NCI-H526 (cell line): ENCODE results near the gene DMBX1.

Source experiments
- DNase-seq, 2 experiments: peaks; one replicate each; lab custom pipeline; 2025; lab: John Stamatoyannopoulos, UW

The DMBX1 gene

DNA sequence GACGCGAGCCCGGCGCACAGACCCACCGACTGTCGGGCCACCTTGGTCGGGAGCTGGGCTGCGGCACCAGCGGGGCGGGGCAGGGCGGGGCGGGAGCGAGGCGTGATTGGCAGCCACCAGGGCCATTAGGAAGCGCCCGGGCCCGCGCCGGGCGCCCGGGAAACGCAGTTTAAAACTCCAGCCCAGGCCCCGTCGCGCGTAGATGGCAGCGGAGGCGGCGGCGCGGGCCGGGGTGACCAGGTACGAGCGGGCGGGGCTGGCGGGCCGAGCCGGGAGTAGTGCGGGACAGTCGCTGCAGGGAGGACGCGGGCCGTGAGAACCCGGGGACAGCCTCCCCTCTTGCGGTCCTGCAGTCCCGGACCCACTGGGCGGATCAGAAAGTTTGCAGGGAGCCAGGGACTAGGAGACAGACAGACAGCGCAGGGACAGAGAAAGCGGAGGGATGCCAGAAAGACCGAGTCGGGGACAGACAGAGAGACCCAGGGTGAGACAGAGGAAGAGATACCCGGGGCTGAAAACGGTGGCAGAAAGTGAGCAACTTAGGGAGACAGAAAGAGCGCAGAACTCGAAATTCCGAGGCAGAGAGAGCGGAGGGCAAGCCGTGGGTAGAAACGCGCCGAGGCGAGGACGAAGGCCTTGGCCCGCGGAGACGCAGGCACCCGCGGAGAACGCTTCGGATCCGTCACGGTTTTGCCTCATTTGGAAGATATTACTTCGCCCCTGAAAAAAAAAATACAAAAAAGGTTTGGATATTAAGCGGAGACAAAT, at the start of gene DMBX1:
TSS of gene DMBX1 (plus strand) at position 199 of the 768 bp plus-strand sequence. CDS start 17,175 bp downstream, outside the sequence.
- peak in 1 of 2 experiments; percentile 67 for DNase-seq

DNA sequence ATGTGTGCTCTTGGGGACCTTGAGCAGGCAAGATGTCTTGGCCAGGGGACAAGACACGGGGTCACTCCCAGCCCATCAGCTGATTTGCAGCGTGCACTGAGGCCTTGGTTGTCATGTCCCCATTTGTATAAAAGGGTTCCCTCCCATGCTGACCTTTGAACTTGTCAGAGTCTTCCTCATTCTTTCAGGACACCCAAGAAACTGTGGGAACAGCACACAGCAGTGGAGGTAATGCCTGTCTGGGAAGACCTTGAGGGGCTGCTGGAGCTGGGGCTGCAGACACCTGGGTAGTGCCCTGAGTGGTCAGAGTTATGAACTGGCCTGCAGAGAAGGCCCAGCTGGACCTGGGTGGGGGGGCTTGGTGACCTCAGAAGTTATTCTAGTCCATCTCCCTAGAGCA, 49.2 kb upstream of the DMBX1 start:
- DNase-seq, result no peak

DNA sequence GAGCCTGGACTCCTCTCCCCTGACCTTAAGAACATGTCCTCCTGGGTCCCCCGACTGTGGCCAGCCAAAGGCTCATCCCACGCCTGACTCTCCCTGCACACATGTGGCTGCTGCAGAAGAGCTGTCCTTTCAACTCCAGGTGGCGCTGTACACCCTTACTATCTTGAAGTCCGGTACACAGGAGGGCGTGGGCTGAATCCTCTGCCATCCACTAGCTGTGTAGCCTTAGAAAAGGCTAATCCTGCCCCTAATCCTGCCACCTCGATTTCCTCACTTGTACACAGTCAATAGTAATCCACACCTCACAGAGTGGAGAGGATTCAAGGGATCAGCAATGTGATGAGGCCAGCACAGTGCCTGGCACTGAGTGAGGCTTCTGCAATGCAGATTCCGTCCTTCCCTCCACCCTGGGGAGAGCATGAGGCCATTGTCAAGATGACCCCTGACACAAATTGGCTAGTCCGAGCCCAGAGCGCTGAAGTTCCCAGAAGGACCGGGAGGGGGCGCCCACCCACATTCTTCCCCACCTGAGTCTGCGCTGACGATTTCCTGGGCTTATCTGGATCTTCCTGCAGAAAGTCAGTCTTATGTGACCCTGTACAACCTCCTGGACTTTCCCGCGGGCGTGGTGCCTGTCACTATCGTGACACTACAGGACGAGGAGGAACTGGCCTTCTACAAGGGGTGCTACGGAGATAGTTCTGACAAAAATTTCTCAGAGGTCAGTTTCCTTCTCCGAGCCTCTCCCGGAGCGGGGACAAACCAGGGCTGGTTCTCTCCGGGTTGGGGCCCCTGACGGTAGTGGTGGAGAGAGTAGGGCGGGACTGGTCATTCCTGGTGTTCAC, 47.1 kb upstream of the DMBX1 start:
- peak; percentile 77 to 90 for DNase-seq

GRCh38 chr1:46444466-46444865, 45.2 kb upstream of the DMBX1 start:
- no peak for DNase-seq

GRCh38 chr1:46445773-46446256, 43.8 kb upstream of the DMBX1 start:
- DNase-seq, result no peak

DNA sequence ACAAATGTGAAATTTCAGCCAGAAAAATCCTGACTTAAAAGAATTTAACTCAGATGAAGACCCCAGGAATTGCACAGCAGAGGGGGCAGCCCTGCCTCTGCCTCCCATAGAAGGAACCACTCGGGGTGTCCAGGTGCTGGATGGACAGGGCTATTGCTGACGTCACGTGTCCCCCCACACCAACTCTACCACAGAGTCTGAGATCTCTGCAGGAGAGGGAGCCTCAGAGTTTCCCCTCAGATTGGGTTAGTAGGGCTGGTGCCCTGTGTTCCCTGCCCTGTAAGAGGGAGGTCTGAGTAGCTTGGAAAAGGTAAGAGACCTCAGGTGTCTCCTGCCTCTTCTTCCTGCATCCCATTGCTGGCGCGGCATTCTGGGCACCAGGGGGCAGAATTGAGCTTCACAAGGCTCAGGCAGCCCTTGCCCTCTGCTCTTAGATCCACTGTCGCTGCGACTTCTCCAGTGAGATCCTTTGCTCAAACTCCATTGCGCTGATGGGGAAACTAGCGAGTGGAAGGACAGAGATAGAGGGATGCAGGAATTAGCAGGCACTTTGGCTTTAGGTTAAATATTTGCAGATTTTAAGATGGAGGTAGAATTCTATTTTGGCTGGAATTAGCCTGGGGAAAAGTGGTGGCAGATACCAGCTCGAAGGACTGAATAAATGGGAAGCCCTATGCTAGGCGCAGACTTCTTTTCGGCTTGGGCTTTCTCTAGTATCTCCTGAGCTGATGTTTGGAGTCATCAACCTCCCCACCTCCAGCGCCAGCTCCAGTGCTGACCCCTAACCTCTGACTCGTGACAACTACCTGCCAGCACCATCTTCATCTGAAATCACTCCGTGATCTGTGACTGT, 42.8 kb upstream of the DMBX1 start:
- DNase-seq, result peak; percentile 71 to 92

DNA sequence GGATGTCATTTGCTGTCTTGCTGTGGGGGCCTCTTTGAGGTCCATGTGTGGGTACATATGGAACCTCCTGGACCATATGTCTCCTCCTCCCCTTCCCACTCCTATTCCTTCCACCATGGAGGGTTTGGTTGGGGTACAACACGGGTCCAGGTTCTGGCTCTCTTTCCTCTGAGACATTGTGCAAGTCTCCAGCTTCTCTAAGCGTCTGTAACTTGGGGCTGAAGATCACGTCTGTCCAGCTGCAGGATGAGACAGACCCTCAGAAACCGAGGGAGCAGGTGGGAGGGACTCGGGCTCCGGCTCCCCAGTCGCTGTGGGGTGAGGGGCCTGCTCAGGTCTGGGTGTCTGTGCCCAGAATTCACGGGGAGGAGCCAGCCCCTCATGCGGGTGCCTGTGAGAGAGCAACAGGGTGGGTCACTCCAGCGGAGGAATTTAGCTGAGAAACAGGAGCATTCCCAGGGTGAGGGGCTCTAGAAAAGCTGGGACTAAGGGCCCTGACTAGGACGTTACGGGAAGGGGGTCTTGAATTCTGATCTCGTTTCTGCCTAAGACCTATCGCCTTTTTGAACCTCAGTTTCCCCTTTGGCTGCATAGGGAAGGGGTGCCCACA, 42.0 kb upstream of the DMBX1 start:
- no peak for DNase-seq

- DNase-seq, result peak in 1 of 2 experiments; percentile 51
Observed at GRCh38 chr1:46448109-46448911, 41.3 kb upstream of the DMBX1 start.

- DNase-seq, result no peak
Observed at GRCh38 chr1:46449223-46450159, 40.1 kb upstream of the DMBX1 start.

DNA sequence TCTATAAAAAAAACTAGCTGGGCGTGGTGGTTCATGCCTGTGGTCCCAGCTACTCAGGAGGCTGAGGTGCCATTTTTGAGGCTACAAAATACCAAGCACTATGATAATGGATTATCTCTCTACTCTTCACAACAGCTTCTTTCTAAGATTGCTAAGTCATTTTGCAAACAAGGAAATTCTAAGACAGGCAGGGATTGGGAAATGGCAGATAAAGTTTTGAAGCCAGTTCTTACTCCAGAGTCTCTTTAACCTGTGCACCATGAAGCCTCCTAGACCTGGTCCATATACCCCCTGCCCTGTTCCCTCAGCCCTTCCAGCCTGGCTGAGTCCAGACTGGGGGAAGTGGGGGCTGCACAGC, 39.5 kb upstream of the DMBX1 start:
- no peak for DNase-seq

GRCh38 chr1:46451948-46452930, 37.4 kb upstream of the DMBX1 start:
- no peak for DNase-seq

GRCh38 chr1:46452931-46453325, 36.7 kb upstream of the DMBX1 start:
- peak in 1 of 2 experiments; percentile 13 for DNase-seq

DNA sequence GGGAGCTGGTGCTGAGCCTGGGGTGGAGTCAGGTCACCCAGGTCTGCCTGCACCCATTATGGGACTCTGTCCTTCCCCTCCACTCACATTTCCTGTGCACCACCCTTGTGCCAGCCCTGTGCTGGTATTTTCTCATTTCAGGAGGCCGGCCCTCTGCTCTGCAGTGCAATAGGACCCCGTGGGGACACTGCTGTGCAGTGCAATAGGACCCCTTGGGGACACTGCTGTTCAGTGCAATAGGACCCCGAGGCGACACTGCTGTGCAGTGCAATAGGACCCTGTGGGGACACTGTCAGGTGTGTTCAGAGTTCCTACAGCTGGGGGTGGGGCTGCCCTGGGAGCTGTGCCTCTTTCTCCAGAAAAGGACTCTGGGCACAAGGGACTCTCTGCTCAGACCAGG, 36.2 kb upstream of the DMBX1 start:
- no peak for DNase-seq

DNA sequence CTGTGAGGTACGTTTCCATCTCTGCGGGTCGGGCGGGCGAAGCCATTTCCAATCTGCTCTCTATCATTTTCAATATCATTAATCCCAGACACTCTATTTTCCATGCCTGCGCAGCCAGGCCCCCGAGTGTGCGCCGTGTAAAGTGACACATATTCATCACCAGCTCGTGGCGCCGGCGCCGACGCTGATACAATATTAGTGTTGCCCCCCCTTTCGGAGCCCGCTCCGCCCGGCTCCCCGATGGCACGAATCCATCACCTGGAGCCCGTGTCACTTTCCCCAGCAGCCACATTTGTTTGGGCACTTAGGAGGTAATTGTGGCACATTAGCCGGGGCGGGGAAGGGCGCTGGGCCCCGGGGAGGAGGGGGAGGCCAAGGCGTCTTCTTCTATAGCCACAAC, 33.7 kb upstream of the DMBX1 start:
- no peak for DNase-seq

DNA sequence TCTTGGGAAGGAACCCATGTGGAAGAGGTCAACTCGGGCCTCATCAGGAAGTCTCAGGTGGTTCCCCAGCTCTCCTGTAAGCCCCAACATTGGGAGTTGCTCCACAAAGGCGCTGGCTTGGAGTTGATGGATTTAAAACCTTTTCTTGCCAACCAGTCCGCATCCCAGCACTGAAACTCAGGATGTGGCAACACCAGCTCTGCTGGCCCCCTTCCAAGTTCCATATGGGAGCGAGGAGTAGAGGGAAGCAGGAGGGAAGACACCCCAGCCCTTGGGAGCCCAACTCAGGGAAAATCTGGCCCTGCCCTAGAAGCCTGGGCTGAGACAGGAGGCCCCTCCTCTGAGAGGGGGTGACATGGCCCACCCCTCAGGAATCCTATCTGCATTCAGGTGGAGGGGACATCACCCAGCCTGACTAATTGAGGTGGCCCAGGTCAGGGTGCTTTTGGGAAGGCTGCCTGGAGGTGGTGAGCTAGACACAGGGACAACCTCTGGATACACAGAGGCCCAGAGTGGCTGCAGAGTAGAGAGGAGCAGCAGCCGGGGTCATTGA, 33.1 kb upstream of the DMBX1 start:
- DNase-seq, result no peak

- no peak for DNase-seq
Observed at GRCh38 chr1:46457178-46457577, 32.5 kb upstream of the DMBX1 start.

DNA sequence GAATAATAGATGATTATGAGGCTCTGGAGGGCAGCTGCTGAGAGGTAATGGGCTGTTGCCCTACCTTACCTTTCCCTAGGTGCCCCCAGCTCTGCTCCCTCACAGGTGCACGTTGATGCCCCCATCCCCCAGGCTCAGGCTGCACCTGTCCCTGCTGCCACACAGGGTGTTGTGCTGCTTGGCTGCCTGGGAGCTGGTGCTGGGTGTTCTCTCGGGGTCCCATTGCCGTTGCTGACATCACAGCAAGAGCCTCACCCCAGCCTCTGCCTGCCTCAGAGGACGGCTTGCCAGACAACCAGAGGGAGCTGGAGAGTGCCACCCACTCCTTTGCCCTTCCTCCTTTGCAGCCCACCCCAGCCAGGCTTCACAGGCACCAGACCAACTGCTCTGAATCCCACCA, 31.4 kb upstream of the DMBX1 start:
- DNase-seq, result no peak

DNA sequence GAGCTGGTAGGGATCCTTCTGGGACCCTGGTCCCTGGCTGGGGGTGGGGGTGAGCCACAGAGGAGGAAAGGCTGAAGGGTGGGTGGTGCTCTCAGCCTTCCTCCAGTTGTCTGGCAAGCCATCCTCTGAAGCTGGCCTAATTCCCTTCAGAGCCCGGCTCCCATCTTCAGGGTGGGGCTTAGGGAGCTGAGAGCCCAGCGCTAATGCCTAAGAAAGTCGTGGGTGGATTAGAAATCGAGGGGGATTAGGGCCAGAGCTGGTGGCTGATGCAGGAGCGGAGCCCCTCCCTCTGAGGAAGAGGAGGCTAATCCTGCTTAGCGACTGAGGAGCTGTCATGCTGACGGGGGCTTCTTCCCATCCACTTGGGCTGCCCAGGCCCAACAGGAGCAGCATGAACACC, 30.8 kb upstream of the DMBX1 start:
- DNase-seq, result no peak
